Measurements from ENCODE around the gene MRPL27.

MRPL27 gene

GRCh38 chr17:50396261-50397110 lies 23.5 kb upstream of the MRPL27 start:
- peak; percentile 82 for DNase-seq (ENCODE audit: low read depth)
- peak overlapping the region; percentile 98 for H3K4me3 ChIP-seq (ENCODE audit: low read length)

GRCh38 chr17:50394711-50395110 lies 21.7 kb upstream of the MRPL27 start:
- no peak for DNase-seq (ENCODE audit: low read depth)
- H3K4me3 ChIP-seq (ENCODE audit: low read length): no peak overlapping the region
- TF ChIP-seq CTCF (IDR thresholded peaks at IDR 0.05; ENCODE audit: insufficient read depth, low read depth, low read length, missing control alignments): no peak

More at GRCh38 chr17:50396261-50397110, 23.5 kb upstream of the MRPL27 start:
- no peak for TF ChIP-seq CTCF (IDR thresholded peaks at IDR 0.05; ENCODE audit: insufficient read depth, low read depth, low read length, missing control alignments)

GRCh38 chr17:50393700-50394099 lies 20.7 kb upstream of the MRPL27 start:
- TF ChIP-seq CTCF (IDR thresholded peaks at IDR 0.05; ENCODE audit: insufficient read depth, low read depth, low read length, missing control alignments): no peak
- no peak for DNase-seq (ENCODE audit: low read depth)
- H3K4me3 ChIP-seq (ENCODE audit: low read length): no peak overlapping the region

- H3K4me3 ChIP-seq (ENCODE audit: low read length): no peak overlapping the region
- no peak for DNase-seq (ENCODE audit: low read depth)
Observed at GRCh38 chr17:50392621-50393020, 19.6 kb upstream of the MRPL27 start.

GRCh38 chr17:50389534-50389933 lies 16.6 kb upstream of the MRPL27 start:
- H3K4me3 ChIP-seq (ENCODE audit: low read length): no peak overlapping the region
- DNase-seq (ENCODE audit: low read depth): no peak
- no peak for TF ChIP-seq CTCF (IDR thresholded peaks at IDR 0.05; ENCODE audit: insufficient read depth, low read depth, low read length, missing control alignments)

More at GRCh38 chr17:50392621-50393020, 19.6 kb upstream of the MRPL27 start:
- no peak for TF ChIP-seq CTCF (IDR thresholded peaks at IDR 0.05; ENCODE audit: insufficient read depth, low read depth, low read length, missing control alignments)

- no peak for DNase-seq (ENCODE audit: low read depth)
- TF ChIP-seq CTCF (IDR thresholded peaks at IDR 0.05; ENCODE audit: insufficient read depth, low read depth, low read length, missing control alignments): no peak
- H3K4me3 ChIP-seq (ENCODE audit: low read length): no peak overlapping the region
Observed at GRCh38 chr17:50388728-50389127, 15.7 kb upstream of the MRPL27 start.

GRCh38 chr17:50386510-50386909 lies 13.5 kb upstream of the MRPL27 start:
- TF ChIP-seq CTCF (IDR thresholded peaks at IDR 0.05; ENCODE audit: insufficient read depth, low read depth, low read length, missing control alignments): no peak
- no peak overlapping the region for H3K4me3 ChIP-seq (ENCODE audit: low read length)

More at GRCh38 chr17:50386510-50386909, 13.5 kb upstream of the MRPL27 start:
- no peak for DNase-seq (ENCODE audit: low read depth)
